HL-60 (cell line): ENCODE data around the gene ATP13A1.

Experiments used
- DNase-seq, 2 experiments: peaks; one replicate each; pipeline ENCODE4 v3.0.0-alpha.2; 2010 to 2020; ENCODE audit warnings: low read depth in 1 of 2, low spot score in 1 of 2
- H3K27ac ChIP-seq: fragments of 250-450 bp; sonication (Bioruptor Pico); replicated peaks from 2 replicates; pipeline ENCODE4 v1.5.1; 2020; ENCODE audit warnings: mild to moderate bottlenecking, moderate library complexity
- H3K27me3 ChIP-seq: fragments of 250-450 bp; sonication (Bioruptor Pico); 2 replicates; pipeline ENCODE4 v1.5.1; 2021; ENCODE audit warnings: mild to moderate bottlenecking, moderate library complexity; ENCODE audit not compliant: insufficient read depth, poor library complexity, severe bottlenecking
- H3K4me3 ChIP-seq: replicated peaks from 2 replicates; pipeline ENCODE4 v1.5.1; 2011; ENCODE audit warnings: mild to moderate bottlenecking, control low read depth, low read length; ENCODE audit not compliant: insufficient read depth
- CTCF ChIP-seq: IDR thresholded peaks from one replicate; pipeline ENCODE4 v1.5.1; 2011; ENCODE audit warnings: low read length, control low read depth, inconsistent platforms; ENCODE audit not compliant: insufficient read depth
- GABPA ChIP-seq: IDR thresholded peaks from 2 replicates; pipeline ENCODE4 v1.6.1; 2012; ENCODE audit warnings: low read depth
- POLR2AphosphoS5 ChIP-seq: IDR thresholded peaks from 2 replicates; pipeline ENCODE4 v1.6.1; 2012; ENCODE audit warnings: low read depth
- REST ChIP-seq: IDR thresholded peaks from 2 replicates; pipeline ENCODE4 v1.6.1; 2012; ENCODE audit warnings: low read depth; ENCODE audit not compliant: insufficient replicate concordance
- SPI1 ChIP-seq: IDR thresholded peaks from 2 replicates; pipeline ENCODE4 v1.6.1; 2012; ENCODE audit warnings: low read depth, mild to moderate bottlenecking, borderline replicate concordance

Gene ATP13A1

GRCh38 chr19:19633711-19634515 is 29.6 kb downstream of the ATP13A1 start:
- H3K27me3 ChIP-seq = no peaks in the 10 kb centered on the region
- TF ChIP-seq POLR2AphosphoS5 = no peak
- TF ChIP-seq GABPA = no peak
- no peak for TF ChIP-seq CTCF
- no peak for TF ChIP-seq SPI1
- TF ChIP-seq REST = no peak
- H3K27ac ChIP-seq = no peak overlapping the region
- no peak overlapping the region for H3K4me3 ChIP-seq
- no peak for DNase-seq

- Histone ChIP-seq H3K27ac (no peak overlapping the region), H3K4me3 (no peak overlapping the region), H3K27me3 (no peaks in the 10 kb centered on the region)
- TF ChIP-seq POLR2AphosphoS5 (no peak), GABPA (no peak), SPI1 (no peak), CTCF (no peak), REST (no peak)
- no peak for DNase-seq
These were observed 30.8 kb downstream of the ATP13A1 start for GRCh38 chr19:19632661-19633060.

- Histone ChIP-seq H3K27ac (no peak overlapping the region), H3K4me3 (no peak overlapping the region), H3K27me3 (no peaks in the 10 kb centered on the region)
- no peak for DNase-seq
- TF ChIP-seq GABPA = no peak
- no peak for TF ChIP-seq CTCF
- TF ChIP-seq POLR2AphosphoS5 = no peak
- no peak for TF ChIP-seq REST
- TF ChIP-seq SPI1 = no peak
These were observed 32.1 kb downstream of the ATP13A1 start for GRCh38 chr19:19631346-19631745.
